ENCODE measurements around the gene ARHGAP18.

Gene ARHGAP18

DNA sequence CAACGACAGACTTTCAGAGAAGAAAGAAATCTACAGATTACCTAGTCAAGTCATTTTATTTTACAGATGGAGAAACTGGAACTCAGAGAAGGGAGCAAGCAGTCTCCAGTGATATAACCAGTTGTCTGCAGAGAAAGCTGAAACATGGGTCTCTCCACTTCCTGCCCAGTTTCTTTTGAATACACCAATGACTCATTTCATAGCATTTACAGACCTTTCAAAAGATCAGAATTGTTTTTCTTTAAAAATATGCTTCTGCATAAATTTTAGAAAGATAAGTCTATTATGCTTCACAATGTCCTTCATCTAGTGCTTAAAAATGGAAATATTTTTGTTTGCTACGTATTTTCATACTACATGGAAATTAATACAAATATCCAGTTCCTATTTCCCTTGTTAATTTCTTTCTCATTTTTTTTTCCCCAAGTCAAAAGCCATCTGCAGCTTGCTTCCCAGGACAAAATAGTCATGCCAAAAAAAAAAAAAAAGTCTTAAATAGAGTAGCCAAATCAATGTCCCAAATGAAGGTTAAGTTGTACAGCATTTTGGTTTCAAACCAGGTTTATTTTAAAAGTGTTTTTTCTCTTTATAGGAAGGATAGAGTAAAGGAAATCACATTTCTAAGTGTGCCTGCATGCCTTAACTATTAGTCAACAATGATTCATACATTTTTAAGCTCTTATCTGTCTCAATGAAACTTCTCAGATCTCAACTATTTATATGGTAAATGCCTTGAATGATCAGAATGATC is 36.9 kb downstream of the ARHGAP18 start:
- in situ Hi-C loops (cut with MboI; ENCODE audit: low sequenced_read_pairs), result no loop called here

DNA sequence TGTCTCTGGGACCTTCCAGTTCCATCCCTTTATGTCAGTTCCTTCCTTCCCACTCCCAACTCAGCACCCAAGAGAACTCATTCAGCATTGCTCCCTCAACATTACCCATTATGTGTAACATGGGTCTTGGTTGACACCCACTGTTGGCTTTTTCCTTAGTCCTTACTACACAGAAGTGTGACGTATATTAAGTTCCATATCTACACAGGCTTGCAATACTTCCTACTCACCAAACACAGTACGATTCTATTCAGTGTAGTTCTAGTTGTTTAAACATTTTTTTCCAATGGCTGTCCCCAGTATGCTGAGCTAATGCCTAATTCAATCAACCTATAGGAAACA is 37.7 kb downstream of the ARHGAP18 start:
- in situ Hi-C loops (cut with MboI; ENCODE audit: low sequenced_read_pairs), result no loop called here

DNA sequence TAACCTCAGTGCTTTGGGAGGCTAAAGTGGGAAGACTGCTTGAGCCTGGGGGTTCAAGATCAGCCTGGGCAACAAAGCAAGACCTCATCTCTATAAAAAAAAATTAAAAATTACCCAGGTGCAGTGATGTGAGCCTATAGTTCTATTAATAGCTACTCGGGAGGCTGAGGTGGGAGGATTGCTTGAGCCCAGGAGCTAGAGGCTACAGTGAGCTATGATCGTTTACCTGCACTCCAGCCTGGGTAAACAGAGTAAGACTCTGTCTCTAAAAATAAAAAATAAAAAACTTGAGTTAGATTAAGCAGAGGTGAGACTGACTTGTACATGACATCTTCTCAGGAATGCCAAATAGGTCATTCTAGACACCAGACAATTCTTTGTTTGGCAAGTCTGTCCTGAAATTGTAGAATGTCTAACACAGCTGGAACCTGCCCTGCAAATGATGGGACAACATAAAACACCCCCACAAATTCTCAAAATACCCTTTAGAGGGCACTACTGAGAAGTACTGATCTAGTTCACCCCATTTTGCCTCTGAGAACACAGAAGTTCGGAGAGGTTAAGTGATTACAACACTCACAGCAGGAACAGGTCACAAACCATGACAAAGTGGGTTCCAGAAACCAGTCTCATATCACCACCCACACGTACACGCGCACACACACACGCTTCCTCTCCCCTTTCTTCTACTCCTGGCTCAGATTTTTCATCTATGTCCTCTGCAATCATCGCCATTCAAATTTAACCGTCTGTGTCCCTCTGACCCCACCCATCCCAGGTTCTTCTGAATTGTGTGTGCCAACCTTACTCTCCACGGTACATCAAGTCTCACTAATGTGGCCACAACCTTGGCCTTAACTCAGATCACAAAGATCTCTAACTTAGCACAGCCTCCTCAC is 38.3 kb downstream of the ARHGAP18 start:
- in situ Hi-C loops (cut with MboI; ENCODE audit: low sequenced_read_pairs), result no loop called here

DNA sequence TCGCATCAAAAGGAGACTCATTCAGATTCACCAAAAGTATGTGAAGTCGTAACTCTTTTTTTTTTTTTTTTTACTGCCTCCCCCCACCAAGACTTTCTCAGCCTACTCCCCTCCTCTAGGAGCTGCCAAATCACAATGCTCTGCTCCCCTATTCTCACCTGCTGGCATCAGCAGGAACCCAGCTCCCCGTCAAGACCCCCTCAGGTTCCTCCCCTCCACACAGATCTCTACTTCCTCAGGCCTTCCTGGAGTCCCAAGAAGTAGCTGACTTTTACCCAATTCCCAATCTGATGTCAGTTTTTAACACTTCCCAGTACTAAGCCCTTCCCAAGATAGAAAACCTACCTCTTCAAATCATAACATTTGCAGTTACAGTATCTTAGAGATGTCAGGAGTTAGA is 39.3 kb downstream of the ARHGAP18 start:
- in situ Hi-C loops (cut with MboI; ENCODE audit: low sequenced_read_pairs), result no loop called here

DNA sequence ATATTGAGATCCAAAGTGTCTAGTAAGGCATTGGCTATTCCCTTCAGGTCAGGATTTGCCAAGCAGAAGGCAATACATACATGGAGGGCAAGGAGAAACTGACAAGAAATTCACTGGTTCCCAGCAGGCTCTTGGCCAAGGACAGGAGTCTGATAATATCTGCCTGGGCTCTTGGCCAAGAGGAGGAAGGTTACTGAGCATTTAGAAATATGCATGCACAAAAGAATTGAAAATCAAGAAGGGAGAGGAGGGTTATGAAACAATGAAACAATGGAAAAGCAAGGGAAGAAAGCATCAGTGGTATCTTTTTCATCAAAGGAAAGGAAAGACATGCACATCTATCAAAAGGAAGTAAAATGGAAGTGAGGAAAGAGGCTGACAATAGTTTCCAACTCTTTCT is 42.4 kb downstream of the ARHGAP18 start:
- in situ Hi-C loops (cut with MboI; ENCODE audit: low sequenced_read_pairs), result no loop called here

DNA sequence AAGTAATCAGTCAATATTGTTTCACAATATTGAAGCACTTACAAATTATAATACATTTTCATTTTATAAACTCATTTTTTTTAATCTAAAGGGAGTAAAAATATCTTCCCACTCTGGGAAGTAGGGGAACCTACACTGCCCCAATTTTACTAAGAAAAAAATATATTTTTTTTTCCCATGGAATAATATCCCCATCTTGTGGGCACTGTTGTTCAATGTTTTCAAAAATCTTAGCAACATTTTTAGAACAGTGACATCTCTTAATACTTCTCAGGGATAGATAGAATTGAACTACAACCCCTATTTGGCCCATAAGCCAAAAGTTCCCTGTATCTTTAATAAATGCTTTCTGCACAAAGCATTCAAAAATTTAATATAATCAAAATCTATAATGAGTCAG is 42.9 kb downstream of the ARHGAP18 start:
- in situ Hi-C loops (cut with MboI; ENCODE audit: low sequenced_read_pairs), result no loop called here

DNA sequence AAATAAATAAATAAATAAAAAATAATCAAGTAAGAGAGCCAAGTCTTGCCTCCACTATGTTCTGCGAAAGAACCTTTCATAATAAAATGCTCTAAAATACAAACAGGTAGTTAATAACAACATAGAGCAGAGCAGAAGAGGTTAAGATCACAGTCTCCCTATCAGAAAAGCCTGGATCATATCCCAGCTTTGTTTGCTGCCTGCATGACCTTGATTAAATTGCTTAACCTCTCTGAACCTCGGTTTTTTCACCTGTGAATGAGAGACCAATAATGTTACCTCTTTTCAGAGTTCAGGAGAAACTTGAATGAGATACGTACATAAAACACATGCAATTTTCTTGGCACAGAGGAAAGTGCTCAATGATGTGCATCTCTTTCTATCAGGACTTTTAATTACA is 44.4 kb downstream of the ARHGAP18 start:
- in situ Hi-C loops (cut with MboI; ENCODE audit: low sequenced_read_pairs), result no loop called here

DNA sequence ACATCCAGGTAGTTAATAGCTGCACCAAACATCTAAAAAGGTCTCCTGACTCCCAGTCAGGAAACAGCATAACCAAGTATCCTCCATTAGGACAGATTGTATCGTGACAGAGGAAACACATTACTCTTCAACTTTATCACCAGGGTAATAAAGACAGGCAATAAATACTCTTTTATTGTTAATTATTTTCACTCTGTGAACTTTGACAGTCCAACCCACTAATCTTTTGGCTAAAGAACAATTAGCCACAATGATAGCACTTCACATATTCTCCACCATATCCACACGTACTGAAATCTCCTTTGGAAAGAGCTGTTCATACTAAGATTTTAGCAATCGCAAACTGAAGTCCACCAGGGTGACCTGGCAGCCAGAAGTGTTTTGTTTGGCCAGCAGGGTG is 46.4 kb downstream of the ARHGAP18 start:
- in situ Hi-C loops (cut with MboI; ENCODE audit: low sequenced_read_pairs), result no loop called here

DNA sequence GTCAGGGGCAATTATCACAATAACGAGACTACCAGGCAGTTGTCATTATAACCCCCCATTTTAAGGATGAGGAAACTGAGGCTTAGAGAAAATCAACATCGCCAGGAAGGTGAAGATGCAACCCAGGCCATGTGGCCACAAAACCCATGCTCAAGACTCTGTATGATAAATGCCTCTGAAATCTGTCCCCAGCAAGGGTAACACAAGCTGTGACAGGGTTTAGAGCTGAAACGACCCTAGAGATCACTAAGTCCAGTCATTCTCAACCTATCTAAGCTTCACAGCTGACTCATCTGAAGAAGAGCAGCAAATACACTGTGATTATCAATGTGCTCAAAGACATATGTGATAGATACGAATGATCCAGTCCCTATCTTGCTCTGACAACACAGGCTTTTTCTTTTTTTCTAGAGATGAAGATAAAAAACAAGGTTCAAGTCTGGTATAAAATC is 47.0 kb downstream of the ARHGAP18 start:
- in situ Hi-C loops (cut with MboI; ENCODE audit: low sequenced_read_pairs), result no loop called here

DNA sequence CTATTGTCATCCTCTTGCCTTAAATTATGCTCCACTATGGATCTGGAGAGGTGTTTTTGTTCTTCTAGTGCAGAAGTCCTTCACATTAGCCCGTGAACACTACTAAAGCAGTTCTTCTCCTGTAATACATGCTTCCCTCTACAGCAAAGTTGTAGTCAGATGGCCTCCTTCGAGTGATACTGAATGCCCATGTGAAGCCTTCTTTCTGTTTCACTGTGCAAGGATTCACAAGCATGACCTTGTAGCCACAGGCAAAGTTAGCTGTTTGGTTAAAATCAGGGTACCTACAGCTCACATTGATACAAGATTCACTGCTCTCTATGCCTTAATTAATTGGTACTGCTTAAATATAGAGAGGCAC is 47.6 kb downstream of the ARHGAP18 start:
- in situ Hi-C loops (cut with MboI; ENCODE audit: low sequenced_read_pairs), result no loop called here

DNA sequence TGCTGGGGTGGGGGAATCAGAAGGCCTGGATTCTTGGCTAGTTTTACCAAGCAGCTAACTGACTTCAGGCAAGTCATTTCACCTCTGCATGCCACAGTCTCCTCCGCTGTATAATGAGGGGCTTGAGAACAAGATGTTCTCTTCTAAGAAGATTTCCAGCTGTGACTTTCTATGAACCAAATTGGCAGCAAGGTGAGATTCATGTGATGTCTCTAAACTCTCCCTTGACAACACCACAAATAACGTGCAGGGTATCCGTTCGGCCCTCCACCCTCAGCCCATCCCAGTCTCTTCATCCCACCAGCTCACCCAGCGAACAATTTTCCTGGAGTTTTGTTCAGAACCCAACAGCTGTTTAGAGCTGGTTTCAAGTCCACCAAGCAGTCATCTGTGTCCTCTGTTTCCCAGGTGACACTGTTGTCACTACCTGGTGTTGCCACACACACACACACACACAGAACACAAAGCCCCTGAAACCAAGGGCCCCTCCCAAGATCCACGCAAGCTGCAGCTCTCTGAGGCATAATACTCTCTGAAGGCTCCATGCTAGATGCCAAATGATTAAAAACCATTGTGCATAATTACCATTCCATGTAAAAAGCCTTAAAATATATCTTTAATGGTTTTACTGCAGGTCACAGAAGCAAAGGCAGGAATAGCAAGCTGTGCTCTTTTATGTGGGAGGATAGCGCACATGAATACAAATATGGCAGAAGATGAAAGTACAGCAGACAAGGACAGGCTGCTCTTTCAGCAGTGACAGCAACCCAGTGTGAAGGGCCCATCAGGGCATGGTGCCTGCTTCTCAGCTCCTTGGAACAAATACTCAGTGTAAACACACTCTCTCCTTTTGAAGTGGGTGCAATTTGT is 48.2 kb downstream of the ARHGAP18 start:
- in situ Hi-C loops (cut with MboI; ENCODE audit: low sequenced_read_pairs), result no loop called here

DNA sequence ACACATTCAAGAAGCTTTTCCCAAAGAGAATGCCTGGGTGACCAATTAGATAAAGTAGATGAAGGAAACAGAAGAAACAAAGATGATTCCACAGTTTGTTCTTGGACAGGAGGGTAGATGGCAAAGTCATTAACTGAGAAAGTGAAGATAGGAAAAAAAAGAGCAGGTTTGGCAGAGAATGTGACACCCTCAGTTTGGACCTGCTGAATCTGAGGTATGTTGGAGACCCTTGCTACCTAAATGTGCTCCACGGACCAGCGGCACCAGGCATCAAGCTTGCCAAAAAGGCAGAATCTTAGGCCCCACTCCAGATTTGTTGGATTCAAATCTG is 49.7 kb downstream of the ARHGAP18 start:
- in situ Hi-C loops (cut with MboI; ENCODE audit: low sequenced_read_pairs), result no loop called here

DNA sequence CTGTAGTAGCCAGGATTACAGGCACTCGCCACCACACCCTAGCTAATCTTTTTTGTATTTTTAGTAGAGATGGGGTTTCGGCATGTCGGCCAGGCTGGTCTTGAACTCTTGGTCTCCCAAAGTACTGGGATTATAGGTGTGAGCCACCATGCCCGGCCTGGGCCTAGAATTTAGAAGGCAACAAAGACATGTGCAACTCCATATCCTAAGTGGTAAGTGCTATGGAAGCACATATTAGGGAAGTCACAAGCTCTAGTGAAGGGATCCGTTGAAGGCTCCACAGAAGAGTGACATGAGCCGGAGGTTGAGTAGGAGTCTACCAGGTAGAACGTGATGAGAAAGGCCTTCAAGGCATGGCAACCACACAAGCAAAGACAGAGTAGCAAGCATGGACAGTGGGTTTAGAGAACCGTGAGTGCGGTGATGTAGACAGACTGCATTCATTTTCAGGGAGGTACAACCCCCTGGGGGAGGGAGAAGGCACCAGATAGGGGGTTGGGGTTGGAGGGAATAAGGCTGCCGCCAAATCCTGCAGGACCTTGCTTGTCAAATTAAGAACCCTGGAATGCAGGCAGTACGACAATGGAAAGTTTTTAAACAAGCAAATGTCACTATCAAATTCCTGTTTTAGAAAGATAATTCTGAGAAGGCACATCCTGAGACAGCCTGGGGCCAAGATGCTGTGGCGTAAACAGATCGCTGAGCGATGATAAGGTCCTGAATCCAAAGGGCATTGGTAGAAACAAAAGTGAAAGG is 50.2 kb downstream of the ARHGAP18 start:
- in situ Hi-C loops (cut with MboI; ENCODE audit: low sequenced_read_pairs), result no loop called here

DNA sequence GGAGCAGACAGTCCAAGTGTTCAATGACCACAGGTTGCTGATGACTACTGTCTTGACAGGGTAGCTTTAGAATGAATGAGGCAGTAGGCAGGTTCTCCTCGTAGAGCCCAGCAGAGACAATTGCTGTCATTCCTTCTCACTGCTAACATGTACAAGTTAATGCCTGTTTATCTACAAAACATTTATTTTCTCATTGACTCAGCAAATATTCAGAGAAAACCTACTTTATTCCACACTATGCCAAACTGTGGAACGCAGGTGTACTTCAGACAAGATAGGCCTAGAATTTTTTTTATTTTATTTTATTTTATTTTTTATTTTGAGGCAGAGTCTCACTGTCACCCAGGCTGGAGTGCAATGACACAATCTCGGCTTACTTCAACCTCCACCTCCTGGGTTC is 50.8 kb downstream of the ARHGAP18 start:
- in situ Hi-C loops (cut with MboI; ENCODE audit: low sequenced_read_pairs), result no loop called here

DNA sequence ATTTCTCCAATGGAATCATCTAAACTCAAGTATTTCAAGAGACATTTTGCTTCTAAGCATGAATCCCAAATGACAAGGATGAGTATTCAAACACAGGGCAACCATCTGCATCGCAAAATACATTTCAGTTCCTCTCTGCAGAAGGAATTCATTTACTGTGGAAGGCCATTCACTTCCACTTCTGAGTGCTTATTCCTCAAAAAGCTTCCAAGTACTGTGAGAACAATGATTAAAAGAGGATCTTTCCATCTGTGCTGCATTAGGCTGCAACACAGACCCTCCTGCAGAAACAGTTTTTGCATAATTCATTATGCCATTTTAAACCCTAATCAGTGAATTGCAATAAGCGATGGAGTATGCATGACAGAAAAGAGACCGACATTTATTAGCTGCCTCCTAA is 52.5 kb downstream of the ARHGAP18 start:
- in situ Hi-C loops (cut with MboI; ENCODE audit: low sequenced_read_pairs), result no loop called here

DNA sequence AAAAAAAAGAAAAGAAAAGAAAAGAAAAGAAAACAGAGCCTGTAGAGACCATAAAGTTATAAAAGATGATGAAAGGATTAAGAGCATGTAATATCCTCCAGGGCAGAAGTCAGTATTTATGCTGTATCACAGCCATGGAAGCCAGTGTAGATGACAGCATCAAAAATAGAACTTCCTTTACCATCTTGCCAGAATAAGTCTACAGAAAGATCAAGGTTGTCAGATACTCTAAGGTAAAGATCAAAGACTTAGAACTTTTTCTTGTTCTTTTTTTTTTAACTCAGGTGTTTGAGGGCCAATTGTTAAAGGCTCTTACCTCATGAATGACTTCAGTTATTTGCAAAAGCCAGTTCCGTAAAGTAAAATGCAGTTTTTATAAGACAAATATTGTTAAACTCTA is 54.6 kb downstream of the ARHGAP18 start:
- in situ Hi-C loops (cut with MboI; ENCODE audit: low sequenced_read_pairs), result no loop called here

DNA sequence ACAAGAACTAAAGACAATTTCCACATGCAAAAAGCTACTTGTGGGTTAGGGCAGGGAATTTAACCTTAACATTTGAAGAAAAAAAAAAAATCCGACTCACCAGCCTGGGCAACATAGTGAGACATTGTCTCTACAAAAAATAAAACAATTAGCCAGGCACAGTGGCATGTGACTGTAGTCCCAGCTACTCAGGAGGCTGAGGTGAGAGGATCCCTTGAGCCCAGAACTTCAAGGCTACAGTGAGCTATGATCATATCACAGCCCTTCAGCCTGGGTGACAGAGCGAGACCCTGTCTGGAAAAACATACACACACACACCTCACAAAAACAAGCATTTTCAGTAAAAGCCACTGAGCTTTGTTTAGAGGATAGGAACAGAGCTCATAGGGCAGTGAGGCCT is 56.2 kb downstream of the ARHGAP18 start:
- in situ Hi-C loops (cut with MboI; ENCODE audit: low sequenced_read_pairs), result no loop called here

DNA sequence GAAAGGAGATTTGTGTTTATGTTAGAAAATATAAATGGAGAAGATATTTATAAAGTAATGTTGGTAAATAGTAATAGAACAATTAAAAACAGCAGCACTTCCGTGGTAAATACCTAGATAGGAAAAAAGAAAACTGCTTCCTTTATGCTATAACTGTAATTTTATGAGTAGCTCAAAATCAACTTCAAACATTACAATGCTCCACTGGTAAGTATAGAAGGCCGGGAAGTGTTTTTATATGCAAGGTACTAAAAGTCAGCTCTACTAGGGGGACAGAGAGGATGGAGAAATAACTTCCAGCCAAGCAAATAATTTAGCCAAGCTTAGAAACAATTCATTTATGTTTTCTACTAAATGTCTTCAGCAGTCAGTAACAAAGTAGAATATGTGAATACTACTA is 56.7 kb downstream of the ARHGAP18 start:
- in situ Hi-C loops (cut with MboI; ENCODE audit: low sequenced_read_pairs), result no loop called here

DNA sequence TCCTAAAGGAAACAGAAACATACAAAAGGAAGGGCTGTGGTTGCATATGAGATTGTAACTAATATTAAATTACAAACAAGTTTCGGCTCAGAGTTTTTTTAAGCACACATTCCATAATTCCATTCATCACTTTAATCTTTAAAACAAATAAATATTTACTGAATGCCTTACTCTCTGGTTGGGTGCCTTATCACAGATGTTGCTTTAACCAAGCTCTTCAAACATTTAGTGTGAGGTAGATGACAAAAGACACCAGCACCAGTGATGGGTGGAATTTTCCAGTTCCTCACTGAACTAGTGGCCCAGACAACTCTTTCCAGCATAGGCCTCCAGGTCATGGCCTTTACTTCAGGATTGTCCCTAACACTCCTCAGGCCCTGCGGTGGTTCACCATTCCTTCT is 58.7 kb downstream of the ARHGAP18 start:
- in situ Hi-C loops (cut with MboI; ENCODE audit: low sequenced_read_pairs), result no loop called here

DNA sequence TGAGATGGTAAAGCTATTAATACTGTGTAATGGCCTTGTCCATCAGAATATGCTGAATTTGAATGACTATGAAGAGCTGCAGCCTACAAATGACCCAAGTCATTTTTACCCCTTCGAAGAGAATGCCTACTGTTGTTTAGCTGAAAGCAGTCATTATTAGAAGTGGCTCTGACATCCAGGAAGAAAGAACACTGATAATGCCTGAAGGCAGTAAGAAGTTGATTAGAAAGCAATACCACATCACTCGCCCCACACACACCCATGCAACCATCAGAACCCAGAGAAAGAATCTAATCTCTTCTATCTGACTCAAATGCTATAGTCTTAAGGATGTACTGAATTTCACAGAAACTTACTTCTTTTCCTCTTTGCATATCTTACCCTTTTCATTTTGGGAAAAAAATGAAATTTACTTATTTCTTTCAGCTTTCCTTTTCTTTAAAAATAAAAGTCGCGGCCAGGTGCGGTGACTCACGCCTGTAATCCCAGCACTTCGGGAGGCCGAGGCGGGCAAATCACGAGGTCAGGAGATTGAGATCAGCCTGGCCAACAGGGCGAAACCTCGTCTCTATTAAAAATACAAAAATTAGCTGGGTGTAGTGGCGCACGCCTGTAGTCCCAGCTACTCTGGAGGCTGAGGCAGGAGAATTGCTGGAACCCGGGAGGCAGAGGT is 61.0 kb downstream of the ARHGAP18 start:
- in situ Hi-C loops (cut with MboI; ENCODE audit: low sequenced_read_pairs), result no loop called here

All from HL-60/S4 treated with phorbol 12-myristate 13-acetate at 8.2 ng/mL for 4 days and 3 days (cell line).